Measurements from ENCODE around the gene GIMAP4.

DNA sequence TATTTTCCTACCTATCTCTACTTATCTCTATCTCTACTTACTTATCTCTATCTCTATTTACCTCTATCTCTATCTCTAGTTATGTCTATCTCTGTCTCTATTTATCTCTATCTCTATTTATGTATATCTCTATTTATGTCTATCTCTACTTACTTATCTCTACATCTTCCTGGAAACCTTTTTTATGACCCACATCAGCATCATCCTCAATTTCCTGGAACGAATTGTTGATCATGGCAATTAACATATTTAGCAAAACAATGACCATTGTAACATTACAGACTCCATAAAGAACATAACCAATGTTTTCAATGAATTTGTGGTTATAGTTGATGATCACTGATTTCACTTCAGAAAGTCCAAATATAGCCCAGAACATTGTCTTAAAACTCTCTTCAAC lies 46.7 kb downstream of the GIMAP4 start:
- TF ChIP-seq, protein P1, sequence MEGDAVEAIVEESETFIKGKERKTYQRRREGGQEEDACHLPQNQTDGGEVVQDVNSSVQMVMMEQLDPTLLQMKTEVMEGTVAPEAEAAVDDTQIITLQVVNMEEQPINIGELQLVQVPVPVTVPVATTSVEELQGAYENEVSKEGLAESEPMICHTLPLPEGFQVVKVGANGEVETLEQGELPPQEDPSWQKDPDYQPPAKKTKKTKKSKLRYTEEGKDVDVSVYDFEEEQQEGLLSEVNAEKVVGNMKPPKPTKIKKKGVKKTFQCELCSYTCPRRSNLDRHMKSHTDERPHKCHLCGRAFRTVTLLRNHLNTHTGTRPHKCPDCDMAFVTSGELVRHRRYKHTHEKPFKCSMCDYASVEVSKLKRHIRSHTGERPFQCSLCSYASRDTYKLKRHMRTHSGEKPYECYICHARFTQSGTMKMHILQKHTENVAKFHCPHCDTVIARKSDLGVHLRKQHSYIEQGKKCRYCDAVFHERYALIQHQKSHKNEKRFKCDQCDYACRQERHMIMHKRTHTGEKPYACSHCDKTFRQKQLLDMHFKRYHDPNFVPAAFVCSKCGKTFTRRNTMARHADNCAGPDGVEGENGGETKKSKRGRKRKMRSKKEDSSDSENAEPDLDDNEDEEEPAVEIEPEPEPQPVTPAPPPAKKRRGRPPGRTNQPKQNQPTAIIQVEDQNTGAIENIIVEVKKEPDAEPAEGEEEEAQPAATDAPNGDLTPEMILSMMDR (IDR thresholded peaks at IDR 0.05; ENCODE audit: insufficient read depth, low read depth, low read length), result no peak
- TF ChIP-seq EZH2 (IDR thresholded peaks at IDR 0.05; ENCODE audit: insufficient read depth, low read length), result no peak
